ENCODE measurements around the gene SCN9A.
"Not testable (repeated sequence)": the region's sequence is repeated elsewhere in the genome, so short reads cannot be mapped to it uniquely, and the experiment has no call there.

The SCN9A gene

GRCh38 chr2:166239548-166239947 is 136.2 kb downstream of the SCN9A start:
- DNase-seq, result no peak

- DNase-seq, result no peak
These were observed 137.6 kb downstream of the SCN9A start for GRCh38 chr2:166238176-166238575.

- DNase-seq, result no peak
These were observed 141.5 kb downstream of the SCN9A start for GRCh38 chr2:166234112-166234846.

GRCh38 chr2:166233244-166233643 is 142.5 kb downstream of the SCN9A start:
- no peak for DNase-seq

- DNase-seq, result no peak
These were observed 145.0 kb downstream of the SCN9A start for GRCh38 chr2:166230724-166231070.

- DNase-seq, result no peak
These were observed 145.6 kb downstream of the SCN9A start for GRCh38 chr2:166230024-166230723.

GRCh38 chr2:166229678-166230023 is 146.1 kb downstream of the SCN9A start:
- no peak for DNase-seq

- DNase-seq, result no peak
These were observed 151.5 kb downstream of the SCN9A start for GRCh38 chr2:166224197-166224596.

GRCh38 chr2:166223298-166223697 is 152.4 kb downstream of the SCN9A start:
- DNase-seq, result no peak

GRCh38 chr2:166211079-166211478 is 164.7 kb downstream of the SCN9A start:
- no peak for DNase-seq

GRCh38 chr2:166209944-166210343 is 165.8 kb downstream of the SCN9A start:
- DNase-seq, result not testable (repeated sequence)

- DNase-seq, result not testable (repeated sequence)
These were observed 166.4 kb downstream of the SCN9A start for GRCh38 chr2:166209367-166209766.

- DNase-seq, result not testable (repeated sequence)
These were observed 169.6 kb downstream of the SCN9A start for GRCh38 chr2:166206153-166206552.

- no peak for DNase-seq
These were observed 173.0 kb downstream of the SCN9A start for GRCh38 chr2:166202778-166203177.

- DNase-seq, result no peak
These were observed 178.3 kb downstream of the SCN9A start for GRCh38 chr2:166197446-166197845.

- no peak for DNase-seq
These were observed 182.3 kb downstream of the SCN9A start for GRCh38 chr2:166193407-166193806.

- DNase-seq, result no peak
These were observed 187.7 kb downstream of the SCN9A start for GRCh38 chr2:166188084-166188483.

GRCh38 chr2:166184789-166185188 is 191.0 kb downstream of the SCN9A start:
- DNase-seq, result no peak

- no peak for DNase-seq
These were observed 194.0 kb downstream of the SCN9A start for GRCh38 chr2:166181813-166182154.

GRCh38 chr2:166180951-166181812 is 194.6 kb downstream of the SCN9A start:
- DNase-seq, result peak; percentile 1

GRCh38 chr2:166179201-166179600 is 196.5 kb downstream of the SCN9A start:
- DNase-seq, result no peak

GRCh38 chr2:166173263-166173662 is 202.5 kb downstream of the SCN9A start:
- DNase-seq, result no peak

- DNase-seq, result no peak
These were observed 204.5 kb downstream of the SCN9A start for GRCh38 chr2:166171216-166171615.

- no peak for DNase-seq
These were observed 205.4 kb downstream of the SCN9A start for GRCh38 chr2:166170356-166170755.
